Right lobe of liver (tissue), 4 donors: Measurements from ENCODE around the gene CCN2.
"Not testable (repeated sequence)": the region's sequence is repeated elsewhere in the genome, so short reads cannot be mapped to it uniquely, and the experiment has no call there.

Experiments used
- POLR2A ChIP-seq: fragments of 450-650 bp; IDR thresholded peaks from one replicate; pipeline ENCODE4 v1.6.1; 2017; ENCODE audit warnings: antibody characterized with exemption, mild to moderate bottlenecking
- TF ChIP-seq, protein P1 (sequence below), 4 donors: fragments of 200-600 bp in 3 of 4; fragments of 450-650 bp in 1 of 4; IDR thresholded peaks; one replicate each; pipeline versions ENCODE4 v1.5.1 to v1.8.0; 2016 to 2022; ENCODE audit warnings: antibody characterized with exemption in 4 of 4, mild to moderate bottlenecking in 2 of 4
- donor health status: DM: no; HTN: no; CAD: no.
- donor health status: DM: no; HTN: no; CAD: no.
- donor health status: DM: no; HTN: yes; CAD: no.

DNA sequence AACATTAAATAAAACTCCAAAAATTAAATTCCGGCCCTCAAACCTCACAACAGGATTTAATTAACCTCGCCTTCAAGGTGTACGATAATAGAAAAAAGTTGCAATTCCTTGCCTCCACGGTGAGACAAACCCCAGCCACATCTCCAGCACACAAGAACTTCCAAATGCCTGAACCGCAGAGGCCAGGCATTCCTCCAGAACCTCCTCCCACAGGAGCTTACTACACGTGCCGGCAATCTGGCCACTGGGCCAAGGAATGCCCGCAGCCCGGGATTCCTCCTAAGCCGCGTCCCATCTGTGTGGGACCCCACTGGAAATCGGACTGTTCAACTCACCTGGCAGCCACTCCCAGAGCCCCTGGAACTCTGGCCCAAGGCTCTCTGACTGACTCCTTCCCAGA, 47.4 kb downstream of the CCN2 start:
- TF ChIP-seq, protein P1, sequence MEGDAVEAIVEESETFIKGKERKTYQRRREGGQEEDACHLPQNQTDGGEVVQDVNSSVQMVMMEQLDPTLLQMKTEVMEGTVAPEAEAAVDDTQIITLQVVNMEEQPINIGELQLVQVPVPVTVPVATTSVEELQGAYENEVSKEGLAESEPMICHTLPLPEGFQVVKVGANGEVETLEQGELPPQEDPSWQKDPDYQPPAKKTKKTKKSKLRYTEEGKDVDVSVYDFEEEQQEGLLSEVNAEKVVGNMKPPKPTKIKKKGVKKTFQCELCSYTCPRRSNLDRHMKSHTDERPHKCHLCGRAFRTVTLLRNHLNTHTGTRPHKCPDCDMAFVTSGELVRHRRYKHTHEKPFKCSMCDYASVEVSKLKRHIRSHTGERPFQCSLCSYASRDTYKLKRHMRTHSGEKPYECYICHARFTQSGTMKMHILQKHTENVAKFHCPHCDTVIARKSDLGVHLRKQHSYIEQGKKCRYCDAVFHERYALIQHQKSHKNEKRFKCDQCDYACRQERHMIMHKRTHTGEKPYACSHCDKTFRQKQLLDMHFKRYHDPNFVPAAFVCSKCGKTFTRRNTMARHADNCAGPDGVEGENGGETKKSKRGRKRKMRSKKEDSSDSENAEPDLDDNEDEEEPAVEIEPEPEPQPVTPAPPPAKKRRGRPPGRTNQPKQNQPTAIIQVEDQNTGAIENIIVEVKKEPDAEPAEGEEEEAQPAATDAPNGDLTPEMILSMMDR (IDR thresholded peaks at IDR 0.05), result not testable (repeated sequence)
- TF ChIP-seq POLR2A, result not testable (repeated sequence)
